ENCODE data around the gene DERL3. TPM values are rescaled to one million over a fixed set of nuclear protein-coding genes. Genes with fewer than 3 reads are reported as not detected.

The DERL3 gene
- total and polyA plus RNA-seq, 7 donors, result 0.28 to 18.3 (median 1.8) TPM; not detected in 2

DNA sequence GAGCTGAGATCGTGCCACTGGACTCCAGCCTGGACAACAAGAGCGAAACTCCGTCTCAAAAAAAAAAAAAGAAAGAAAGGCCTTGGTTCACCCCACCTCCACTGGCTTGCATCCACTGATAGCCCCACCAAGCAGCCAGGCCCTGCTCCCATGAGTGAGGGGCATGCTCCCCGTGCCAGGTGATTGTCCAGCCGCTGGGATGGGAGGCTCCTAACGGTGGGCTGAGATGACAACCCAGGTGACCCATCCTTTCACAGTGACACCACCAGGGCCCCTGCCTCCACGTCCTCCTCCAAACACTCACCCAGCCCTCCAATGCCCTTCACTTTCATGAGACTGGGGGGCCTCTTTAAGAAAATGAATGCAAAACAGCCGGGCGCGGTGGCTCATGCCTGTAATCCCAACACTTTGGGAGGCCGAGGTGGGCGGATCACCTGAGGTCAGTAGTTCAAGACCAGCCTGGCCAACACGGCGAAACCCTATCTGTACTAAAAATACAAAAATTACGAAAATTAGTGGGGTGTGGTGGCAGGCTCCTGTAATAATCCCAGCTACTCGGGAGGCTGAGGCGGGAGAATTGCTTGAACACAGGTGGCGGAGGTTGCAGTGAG is 8.6 kb upstream of the DERL3 start:
- intact Hi-C loops (cut with DNase I), result loop anchor here (5.0 kb wide), 2 partner anchors 80 to 305 kb away; partner anchors contain the start of gene CHCHD10
- no peak overlapping the region for H3K4me3 ChIP-seq
- no peak overlapping the region for H3K27ac ChIP-seq
- DNase-seq, result peak; percentile 62
- TF ChIP-seq POLR2AphosphoS5 (IDR thresholded peaks at IDR 0.05) (no peak), EP300 (IDR thresholded peaks at IDR 0.05) (no peak), POLR2A (IDR thresholded peaks at IDR 0.05) (no peak)
- TF ChIP-seq, protein P1, sequence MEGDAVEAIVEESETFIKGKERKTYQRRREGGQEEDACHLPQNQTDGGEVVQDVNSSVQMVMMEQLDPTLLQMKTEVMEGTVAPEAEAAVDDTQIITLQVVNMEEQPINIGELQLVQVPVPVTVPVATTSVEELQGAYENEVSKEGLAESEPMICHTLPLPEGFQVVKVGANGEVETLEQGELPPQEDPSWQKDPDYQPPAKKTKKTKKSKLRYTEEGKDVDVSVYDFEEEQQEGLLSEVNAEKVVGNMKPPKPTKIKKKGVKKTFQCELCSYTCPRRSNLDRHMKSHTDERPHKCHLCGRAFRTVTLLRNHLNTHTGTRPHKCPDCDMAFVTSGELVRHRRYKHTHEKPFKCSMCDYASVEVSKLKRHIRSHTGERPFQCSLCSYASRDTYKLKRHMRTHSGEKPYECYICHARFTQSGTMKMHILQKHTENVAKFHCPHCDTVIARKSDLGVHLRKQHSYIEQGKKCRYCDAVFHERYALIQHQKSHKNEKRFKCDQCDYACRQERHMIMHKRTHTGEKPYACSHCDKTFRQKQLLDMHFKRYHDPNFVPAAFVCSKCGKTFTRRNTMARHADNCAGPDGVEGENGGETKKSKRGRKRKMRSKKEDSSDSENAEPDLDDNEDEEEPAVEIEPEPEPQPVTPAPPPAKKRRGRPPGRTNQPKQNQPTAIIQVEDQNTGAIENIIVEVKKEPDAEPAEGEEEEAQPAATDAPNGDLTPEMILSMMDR (IDR thresholded peaks at IDR 0.05), result no peak
- H3K4me1 ChIP-seq, result peaks cover 0 to 14% (median 9%) of the 10 kb centered on the region in 4 donors
- no peaks in the 10 kb centered on the region for H3K27me3 ChIP-seq
- no peaks in the 10 kb centered on the region for H3K36me3 ChIP-seq
- H3K9me3 ChIP-seq, result no peaks in the 10 kb centered on the region
- 87 to 89% methylated on average over 18 of the region's 18 CpGs for WGBS, 2 donors

DNA sequence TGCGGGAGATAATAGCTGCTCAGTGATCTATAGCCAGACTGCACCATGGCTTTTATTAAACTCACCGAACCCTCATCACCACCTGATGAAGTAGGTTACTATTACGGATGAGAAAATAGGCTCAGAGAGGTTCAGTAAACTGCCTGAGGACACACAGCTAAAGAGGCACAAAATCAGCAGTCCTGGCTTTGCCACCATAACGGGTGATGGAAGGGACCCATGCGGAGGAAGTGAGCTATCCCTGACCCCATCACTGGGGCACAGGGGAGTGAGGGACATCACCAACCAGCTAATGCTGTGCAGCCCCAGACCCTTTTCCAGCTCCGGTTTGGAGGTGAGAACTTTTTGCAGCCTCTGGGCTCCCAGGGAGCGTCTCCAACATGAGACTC is 7.3 kb upstream of the DERL3 start:
- H3K4me1 ChIP-seq, result peaks cover 0 to 14% (median 9%) of the 10 kb centered on the region in 4 donors
- no peaks in the 10 kb centered on the region for H3K9me3 ChIP-seq
- H3K36me3 ChIP-seq, result no peaks in the 10 kb centered on the region
- TF ChIP-seq EP300 (IDR thresholded peaks at IDR 0.05), result no peak
- TF ChIP-seq, protein P1 (IDR thresholded peaks at IDR 0.05), result no peak
- TF ChIP-seq POLR2A (IDR thresholded peaks at IDR 0.05), result no peak
- no peak for TF ChIP-seq POLR2AphosphoS5 (IDR thresholded peaks at IDR 0.05)
- intact Hi-C loops (cut with DNase I), result loop anchor here (5.0 kb wide), 2 partner anchors 79 to 304 kb away; partner anchors contain the start of gene CHCHD10
- H3K4me3 ChIP-seq, result no peak overlapping the region
- H3K27ac ChIP-seq, result peak overlapping the region in 2 of 4 donors; percentile 26 to 37
- H3K27me3 ChIP-seq, result no peaks in the 10 kb centered on the region
- no peak for DNase-seq
- 87 to 90% methylated on average over 7 of the region's 7 CpGs for WGBS, 2 donors

DNA sequence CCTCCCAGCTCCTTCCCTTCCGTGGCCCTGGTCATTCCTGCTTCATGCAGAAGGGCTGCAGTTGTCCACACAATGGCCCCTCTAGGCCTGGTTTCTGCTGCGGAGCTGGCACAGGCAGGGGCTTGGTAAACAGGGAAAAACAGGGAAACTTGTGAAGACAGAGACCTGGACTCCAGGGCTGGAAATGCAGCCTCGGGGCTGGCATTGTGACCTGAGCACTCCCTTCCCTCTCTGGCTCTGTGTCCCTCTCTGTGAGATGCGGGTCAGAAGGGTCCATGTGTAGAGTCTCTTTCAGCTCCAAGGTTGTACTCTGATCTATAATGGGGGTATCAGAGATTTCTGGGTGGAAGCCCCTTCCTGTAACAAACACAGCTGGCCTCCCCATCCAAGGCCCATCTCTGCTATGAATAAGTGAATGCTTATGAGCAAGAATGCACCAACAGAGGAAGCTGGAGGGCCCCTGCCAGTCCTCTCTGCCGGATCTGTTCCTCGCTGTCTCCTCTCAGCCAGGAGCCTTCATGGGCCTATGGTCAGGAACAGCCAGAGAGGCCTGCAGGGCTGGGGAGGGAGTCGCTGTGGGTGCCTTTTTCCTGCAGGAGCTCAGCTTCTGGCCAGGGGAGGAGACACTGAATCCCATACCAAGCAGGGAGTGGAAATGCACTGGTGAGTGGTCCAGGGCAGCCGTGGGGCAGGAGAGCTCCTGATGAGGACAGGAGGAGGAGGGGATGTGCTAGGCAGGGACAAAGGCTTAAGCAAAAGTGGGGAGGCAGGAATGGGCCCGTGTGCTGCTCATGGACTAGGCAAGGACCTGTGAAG is 6.7 kb upstream of the DERL3 start:
- WGBS, 2 donors, result 85% methylated on average over 9 of the region's 9 CpGs
- intact Hi-C loops (cut with DNase I), result loop anchor here (5.0 kb wide), 2 partner anchors 78 to 303 kb away; partner anchors contain the start of gene CHCHD10
- Histone ChIP-seq H3K36me3 (no peaks in the 10 kb centered on the region), H3K27ac (peak overlapping the region in 2 of 4 donors; percentile 23 to 28), H3K4me1 (peaks cover 0 to 14% (median 9%) of the 10 kb centered on the region in 4 donors), H3K27me3 (no peaks in the 10 kb centered on the region), H3K9me3 (no peaks in the 10 kb centered on the region), H3K4me3 (no peak overlapping the region)
- TF ChIP-seq POLR2AphosphoS5 (IDR thresholded peaks at IDR 0.05) (no peak), EP300 (IDR thresholded peaks at IDR 0.05) (no peak), POLR2A (IDR thresholded peaks at IDR 0.05) (no peak)
- TF ChIP-seq, protein P1 (IDR thresholded peaks at IDR 0.05), result no peak
- DNase-seq, result no peak

DNA sequence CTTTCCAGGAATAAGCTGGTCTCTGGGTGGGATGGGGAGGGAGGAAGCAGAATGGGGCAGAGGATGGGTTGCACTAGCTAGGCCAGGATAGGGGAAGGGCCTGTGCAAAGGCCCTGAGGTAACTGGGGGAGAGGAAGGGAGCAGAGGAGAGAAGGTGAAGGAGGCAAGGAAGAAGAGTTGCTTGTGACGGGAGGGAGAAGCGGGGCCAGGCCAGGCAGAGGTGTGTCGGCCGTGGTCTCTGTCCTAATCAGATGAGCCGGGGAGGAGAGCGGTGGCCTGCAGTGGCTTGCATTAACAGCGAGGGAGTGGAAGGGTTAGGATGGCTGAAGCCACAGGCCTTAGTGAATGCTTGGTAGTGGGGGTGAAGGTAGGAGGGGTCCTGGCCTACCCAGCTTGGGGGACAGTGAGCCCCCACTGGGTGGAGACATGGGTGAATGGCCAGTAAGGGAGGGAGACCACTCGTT is 6.0 kb upstream of the DERL3 start:
- Histone ChIP-seq H3K27ac (peak overlapping the region in 2 of 4 donors; percentile 23 to 28), H3K27me3 (no peaks in the 10 kb centered on the region), H3K4me1 (peaks cover 0 to 13% (median 7%) of the 10 kb centered on the region in 4 donors), H3K4me3 (no peak overlapping the region), H3K9me3 (no peaks in the 10 kb centered on the region), H3K36me3 (no peaks in the 10 kb centered on the region)
- 73 to 80% methylated on average over 8 of the region's 8 CpGs for WGBS, 2 donors
- TF ChIP-seq POLR2A (IDR thresholded peaks at IDR 0.05) (no peak), POLR2AphosphoS5 (IDR thresholded peaks at IDR 0.05) (no peak), EP300 (IDR thresholded peaks at IDR 0.05) (no peak)
- TF ChIP-seq, protein P1 (IDR thresholded peaks at IDR 0.05), result no peak
- DNase-seq, result no peak
- intact Hi-C loops (cut with DNase I), result loop anchor here (5.0 kb wide), 2 partner anchors 77 to 302 kb away; partner anchors contain the start of gene CHCHD10
